Measurements from ENCODE around the gene FAM47E. TPM values are rescaled to one million over a fixed set of nuclear protein-coding genes. Genes with fewer than 3 reads are reported as not detected.
A peak's percentile ranks its signal among the peaks of the same experiment; 100 is the strongest.

Gene FAM47E, protein sequence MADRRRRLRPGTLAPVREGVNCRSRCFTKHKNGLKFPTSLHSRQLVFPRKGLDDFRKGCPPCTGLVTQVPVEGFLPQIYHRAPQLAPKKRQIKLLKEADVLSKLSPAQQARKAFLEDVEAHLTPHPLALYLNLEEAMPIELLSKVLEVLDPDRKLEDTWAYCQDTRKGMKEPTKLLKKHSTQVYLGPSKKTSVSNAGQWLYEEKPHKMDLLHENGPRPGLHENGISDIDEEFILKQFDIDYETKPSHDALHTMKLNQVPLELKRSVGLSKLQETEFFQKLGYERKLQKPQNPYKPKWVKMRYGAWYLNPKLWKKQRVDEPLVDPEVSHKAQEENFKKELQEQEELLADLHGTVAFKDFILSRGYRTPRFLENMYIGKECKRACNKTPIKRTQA
- total RNA-seq: 1.0 TPM
- under 1 TPM in 1 of 4 donors, not detected in 3; 0.57 TPM for polyA plus RNA-seq

DNA sequence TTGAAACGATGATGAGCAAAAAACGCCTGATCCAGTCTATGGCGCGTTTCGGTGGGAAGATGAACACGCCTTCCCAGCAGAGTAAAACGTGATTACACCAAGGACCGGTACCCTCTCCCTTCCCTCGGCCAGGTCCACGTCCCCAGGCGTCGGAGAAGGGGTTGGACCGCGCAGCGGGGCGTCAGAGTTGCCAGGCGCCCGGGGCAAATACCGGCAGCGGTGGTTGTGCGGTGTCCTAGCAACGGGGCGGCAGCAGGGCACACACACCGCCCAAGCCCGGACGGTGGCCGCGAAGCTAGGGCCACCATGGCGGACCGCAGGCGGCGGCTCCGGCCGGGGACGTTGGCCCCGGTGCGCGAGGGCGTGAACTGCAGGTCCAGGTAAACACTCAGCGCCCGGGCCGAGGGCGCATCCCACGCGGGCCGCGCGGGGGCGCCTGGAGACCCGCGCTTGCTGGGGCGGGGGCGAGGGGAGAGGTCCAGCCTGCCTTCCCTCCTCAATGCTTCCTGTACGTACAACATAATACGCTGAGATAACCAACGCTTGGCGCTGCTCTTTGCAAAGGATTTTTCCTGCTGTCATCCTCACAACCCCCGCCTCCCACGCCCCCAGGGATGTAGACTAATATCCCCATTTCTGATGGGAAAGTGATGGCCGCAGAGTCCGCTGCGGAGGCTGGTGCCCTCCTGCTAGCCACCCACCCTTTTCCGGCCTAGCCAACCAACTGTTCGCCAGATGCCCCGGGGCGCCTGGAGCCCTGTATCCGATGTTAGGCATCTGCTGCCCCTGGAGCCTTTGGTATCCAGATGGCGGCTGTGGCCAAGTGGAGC is at the start of gene FAM47E:
TSS of gene FAM47E (plus strand) at position 281 of the 830 bp plus-strand sequence. CDS start at position 307, 26 bp downstream.
- ATAC-seq (ENCODE audit: low read depth in 2 of 2) (peak; percentile 34 to 40), DNase-seq (peak in 1 of 3 donors; percentile 11)
- Histone ChIP-seq H3K27ac (ENCODE audit: insufficient read depth, low read length, poor library complexity, severe bottlenecking) (no peak within 1 kb of the TSS), H3K4me3 (ENCODE audit: low read depth, low read length) (no peak within 1 kb of the TSS), H3K27me3 (ENCODE audit: control insufficient read depth, insufficient read depth, low read length) (peaks cover 27% of the 10 kb centered on the region), H3K9me3 (ENCODE audit: control insufficient read depth in 2 of 2, low read length in 2 of 2) (no peaks in the 10 kb centered on the region), H3K4me1 (ENCODE audit: control insufficient read depth, insufficient read depth, low read length, poor library complexity, severe bottlenecking) (peaks cover 7% of the 10 kb centered on the region), H3K36me3 (ENCODE audit: control insufficient read depth, insufficient read depth, low read length) (no peaks in the 10 kb centered on the region)
- H3K4me1 Mint-ChIP-seq: peaks cover 0 to 9% (median 5%) of the 10 kb centered on the region in 4 donors
- no peaks in the 10 kb centered on the region for H3K36me3 Mint-ChIP-seq
- no peak within 1 kb of the TSS for H3K27ac Mint-ChIP-seq
- peak within 1 kb of the TSS in 3 of 4 donors; percentile 21 to 73 (median 69) for H3K4me3 Mint-ChIP-seq
- H3K27me3 Mint-ChIP-seq: peaks cover 86% of the 10 kb centered on the region
- peaks cover 0 to 3% (median 0%) of the 10 kb centered on the region in 7 donors for H3K9me3 Mint-ChIP-seq

DNA sequence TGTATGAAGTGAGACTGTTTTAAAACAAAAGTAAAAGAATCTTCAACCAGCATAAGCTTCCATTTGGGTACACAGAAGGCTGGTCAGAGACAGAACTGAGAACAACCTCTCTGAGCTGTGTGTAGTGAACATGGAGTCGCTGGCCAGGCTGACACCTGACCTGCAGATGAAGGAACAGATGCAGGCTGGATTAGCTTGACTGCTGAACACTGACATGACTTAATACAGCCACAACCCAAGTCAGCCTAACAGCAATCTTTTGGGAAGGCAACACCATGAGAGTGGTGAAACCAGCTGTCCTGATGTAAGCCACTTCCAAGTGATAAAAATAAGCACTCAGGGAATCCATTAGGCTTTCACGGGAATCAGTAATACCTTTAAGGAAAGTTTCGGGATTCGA is 48.0 kb upstream of the FAM47E start:
- no peaks in the 10 kb centered on the region for H3K27me3 ChIP-seq (ENCODE audit: control insufficient read depth, insufficient read depth, low read length)
- DNase-seq: no peak
- H3K36me3 ChIP-seq (ENCODE audit: control insufficient read depth, insufficient read depth, low read length): no peaks in the 10 kb centered on the region
- peaks cover 9% of the 10 kb centered on the region for H3K4me1 ChIP-seq (ENCODE audit: control insufficient read depth, insufficient read depth, low read length, poor library complexity, severe bottlenecking)
- ATAC-seq (ENCODE audit: low read depth in 2 of 2): no peak
- Mint-ChIP-seq H3K4me1 (peaks cover 14 to 42% (median 40%) of the 10 kb centered on the region in 4 donors), H3K4me3 (no peak overlapping the region), H3K27me3 (no peaks in the 10 kb centered on the region), H3K9me3 (no peaks in the 10 kb centered on the region), H3K36me3 (no peaks in the 10 kb centered on the region), H3K27ac (no peak overlapping the region)
- no peak overlapping the region for H3K27ac ChIP-seq (ENCODE audit: insufficient read depth, low read length, poor library complexity, severe bottlenecking)
- no peak overlapping the region for H3K4me3 ChIP-seq (ENCODE audit: low read depth, low read length)
- no peaks in the 10 kb centered on the region for H3K9me3 ChIP-seq (ENCODE audit: control insufficient read depth in 2 of 2, low read length in 2 of 2)

DNA sequence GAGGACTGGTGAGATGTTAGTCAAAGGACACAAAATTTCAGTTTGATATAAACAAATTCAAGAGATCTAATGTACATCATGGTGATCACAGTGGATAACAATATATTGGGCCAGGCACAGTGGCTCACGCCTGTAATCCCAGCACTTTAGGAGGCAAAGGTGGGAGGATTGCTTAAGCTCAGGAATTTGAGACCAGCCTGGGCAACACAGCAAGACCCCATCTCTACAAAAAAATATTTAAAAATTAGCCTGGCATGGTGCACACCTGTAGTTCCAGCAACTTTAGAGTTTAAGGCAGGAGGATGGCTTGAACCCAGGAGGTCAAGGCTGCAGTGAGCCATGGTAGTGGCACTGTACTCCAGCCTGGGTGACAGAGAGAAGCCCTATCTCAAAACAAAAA is 46.6 kb upstream of the FAM47E start:
- Mint-ChIP-seq H3K4me3 (no peak overlapping the region), H3K27ac (no peak overlapping the region), H3K4me1 (peaks cover 11 to 38% (median 36%) of the 10 kb centered on the region in 4 donors)

DNA sequence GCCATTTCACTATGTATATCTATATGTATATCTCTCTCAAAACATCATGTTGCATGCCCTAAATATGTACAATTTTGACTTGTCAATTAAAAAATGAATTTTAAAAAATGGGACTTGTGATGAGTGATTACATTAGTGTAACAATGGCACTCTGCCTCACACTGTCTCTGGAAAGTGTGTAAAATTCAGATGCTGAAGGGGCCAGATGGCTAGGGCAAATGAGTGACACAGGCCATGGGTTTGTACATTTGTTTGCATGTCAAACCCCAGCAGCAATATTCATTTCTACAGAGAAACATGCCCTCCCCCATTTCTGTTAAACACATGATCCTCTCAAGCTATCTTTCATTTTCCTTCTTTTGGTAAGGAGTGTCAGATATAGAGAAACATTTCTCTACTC is 46.0 kb upstream of the FAM47E start:
- Mint-ChIP-seq H3K9me3 (no peaks in the 10 kb centered on the region), H3K4me1 (peaks cover 11 to 37% (median 36%) of the 10 kb centered on the region in 4 donors), H3K27me3 (no peaks in the 10 kb centered on the region), H3K36me3 (no peaks in the 10 kb centered on the region), H3K4me3 (no peak overlapping the region), H3K27ac (no peak overlapping the region)
- no peaks in the 10 kb centered on the region for H3K4me1 ChIP-seq (ENCODE audit: control insufficient read depth, insufficient read depth, low read length, poor library complexity, severe bottlenecking)
- H3K27me3 ChIP-seq (ENCODE audit: control insufficient read depth, insufficient read depth, low read length): no peaks in the 10 kb centered on the region
- H3K4me3 ChIP-seq (ENCODE audit: low read depth, low read length): no peak overlapping the region
- no peaks in the 10 kb centered on the region for H3K36me3 ChIP-seq (ENCODE audit: control insufficient read depth, insufficient read depth, low read length)
- DNase-seq: no peak
- H3K9me3 ChIP-seq (ENCODE audit: control insufficient read depth in 2 of 2, low read length in 2 of 2): no peaks in the 10 kb centered on the region
- no peak overlapping the region for H3K27ac ChIP-seq (ENCODE audit: insufficient read depth, low read length, poor library complexity, severe bottlenecking)
- ATAC-seq (ENCODE audit: low read depth in 2 of 2): no peak

More for the DNA sequence above, 46.6 kb upstream of the FAM47E start:
- Histone ChIP-seq H3K4me3 (ENCODE audit: low read depth, low read length) (no peak overlapping the region), H3K27ac (ENCODE audit: insufficient read depth, low read length, poor library complexity, severe bottlenecking) (no peak overlapping the region), H3K27me3 (ENCODE audit: control insufficient read depth, insufficient read depth, low read length) (no peaks in the 10 kb centered on the region), H3K9me3 (ENCODE audit: control insufficient read depth in 2 of 2, low read length in 2 of 2) (no peaks in the 10 kb centered on the region), H3K36me3 (ENCODE audit: control insufficient read depth, insufficient read depth, low read length) (no peaks in the 10 kb centered on the region), H3K4me1 (ENCODE audit: control insufficient read depth, insufficient read depth, low read length, poor library complexity, severe bottlenecking) (peaks cover 1% of the 10 kb centered on the region)
- no peaks in the 10 kb centered on the region for H3K36me3 Mint-ChIP-seq
- no peaks in the 10 kb centered on the region for H3K27me3 Mint-ChIP-seq
- ATAC-seq (ENCODE audit: low read depth in 2 of 2) (no peak), DNase-seq (no peak)
- no peaks in the 10 kb centered on the region for H3K9me3 Mint-ChIP-seq

DNA sequence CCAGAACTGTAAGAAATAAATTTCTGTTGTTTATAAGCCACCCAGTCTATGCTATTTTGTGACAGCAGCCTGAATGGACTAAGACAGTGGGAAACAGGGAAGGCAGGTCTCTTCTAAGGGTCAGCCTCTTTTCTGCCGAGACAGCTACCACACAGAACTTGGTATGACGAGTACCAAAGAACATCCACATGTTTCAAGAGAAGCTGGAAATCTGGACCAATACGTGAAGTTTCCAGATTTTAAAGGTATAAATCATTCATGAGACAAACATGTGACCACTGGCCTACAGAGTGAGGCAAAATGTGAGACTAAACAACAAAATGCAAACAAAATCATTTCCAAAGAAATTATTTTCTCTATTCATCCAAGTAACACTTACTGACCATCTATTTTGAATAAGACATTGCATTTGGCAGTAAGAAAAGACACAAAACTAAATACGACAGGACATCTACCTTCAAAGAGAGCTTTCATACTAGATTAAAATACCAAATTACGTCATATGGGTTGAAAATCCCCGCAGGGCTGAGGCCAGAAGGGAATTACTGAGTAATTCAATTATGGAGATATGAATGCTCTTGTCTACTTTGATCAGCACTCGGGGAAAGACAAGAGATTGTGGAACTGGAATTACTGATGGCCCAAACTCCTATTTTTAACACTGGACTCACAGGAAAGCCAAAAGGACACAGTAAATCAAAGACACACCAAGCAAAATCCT is 45.1 kb upstream of the FAM47E start:
- no peaks in the 10 kb centered on the region for H3K9me3 Mint-ChIP-seq
- H3K36me3 Mint-ChIP-seq: no peaks in the 10 kb centered on the region
- H3K27me3 Mint-ChIP-seq: no peaks in the 10 kb centered on the region
- H3K36me3 ChIP-seq (ENCODE audit: control insufficient read depth, insufficient read depth, low read length): no peaks in the 10 kb centered on the region
- H3K27me3 ChIP-seq (ENCODE audit: control insufficient read depth, insufficient read depth, low read length): no peaks in the 10 kb centered on the region
- no peak overlapping the region for H3K27ac Mint-ChIP-seq
- H3K9me3 ChIP-seq (ENCODE audit: control insufficient read depth in 2 of 2, low read length in 2 of 2): no peaks in the 10 kb centered on the region
- no peak overlapping the region for H3K4me3 Mint-ChIP-seq
- no peaks in the 10 kb centered on the region for H3K4me1 ChIP-seq (ENCODE audit: control insufficient read depth, insufficient read depth, low read length, poor library complexity, severe bottlenecking)
- no peak for DNase-seq
- H3K4me3 ChIP-seq (ENCODE audit: low read depth, low read length): no peak overlapping the region
- H3K4me1 Mint-ChIP-seq: peaks cover 8 to 39% (median 36%) of the 10 kb centered on the region in 4 donors
- no peak overlapping the region for H3K27ac ChIP-seq (ENCODE audit: insufficient read depth, low read length, poor library complexity, severe bottlenecking)
- no peak for ATAC-seq (ENCODE audit: low read depth in 2 of 2)

DNA sequence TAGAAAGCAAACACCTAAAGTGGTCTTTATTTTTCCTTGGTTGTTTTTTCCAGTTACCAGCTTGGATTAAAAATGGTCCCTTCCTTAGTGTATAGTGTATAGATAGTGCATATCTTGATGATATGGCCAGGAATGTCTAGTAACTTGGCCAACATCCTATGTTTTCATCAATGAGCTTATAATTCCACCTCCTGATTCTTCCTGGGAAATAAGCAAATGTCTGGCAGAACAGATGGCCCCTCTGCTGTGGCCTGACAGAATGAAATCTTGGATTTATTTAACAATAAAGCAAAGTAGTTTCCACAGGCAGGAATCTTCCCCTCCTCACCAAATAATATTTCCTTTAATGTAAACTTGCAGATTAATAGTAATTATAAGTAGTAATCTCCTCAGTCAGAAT is 44.0 kb upstream of the FAM47E start:
- Mint-ChIP-seq H3K4me3 (no peak overlapping the region), H3K36me3 (no peaks in the 10 kb centered on the region), H3K27me3 (no peaks in the 10 kb centered on the region), H3K27ac (peak overlapping the region in 1 of 3 donors; percentile 48), H3K4me1 (peaks cover 13 to 49% (median 45%) of the 10 kb centered on the region in 4 donors), H3K9me3 (no peaks in the 10 kb centered on the region)
- no peaks in the 10 kb centered on the region for H3K9me3 ChIP-seq (ENCODE audit: control insufficient read depth in 2 of 2, low read length in 2 of 2)
- ATAC-seq (ENCODE audit: low read depth in 2 of 2) (no peak), DNase-seq (no peak)
- no peaks in the 10 kb centered on the region for H3K27me3 ChIP-seq (ENCODE audit: control insufficient read depth, insufficient read depth, low read length)
- H3K4me3 ChIP-seq (ENCODE audit: low read depth, low read length): no peak overlapping the region
- H3K27ac ChIP-seq (ENCODE audit: insufficient read depth, low read length, poor library complexity, severe bottlenecking): no peak overlapping the region
- no peaks in the 10 kb centered on the region for H3K36me3 ChIP-seq (ENCODE audit: control insufficient read depth, insufficient read depth, low read length)
- peaks cover 7% of the 10 kb centered on the region for H3K4me1 ChIP-seq (ENCODE audit: control insufficient read depth, insufficient read depth, low read length, poor library complexity, severe bottlenecking)

DNA sequence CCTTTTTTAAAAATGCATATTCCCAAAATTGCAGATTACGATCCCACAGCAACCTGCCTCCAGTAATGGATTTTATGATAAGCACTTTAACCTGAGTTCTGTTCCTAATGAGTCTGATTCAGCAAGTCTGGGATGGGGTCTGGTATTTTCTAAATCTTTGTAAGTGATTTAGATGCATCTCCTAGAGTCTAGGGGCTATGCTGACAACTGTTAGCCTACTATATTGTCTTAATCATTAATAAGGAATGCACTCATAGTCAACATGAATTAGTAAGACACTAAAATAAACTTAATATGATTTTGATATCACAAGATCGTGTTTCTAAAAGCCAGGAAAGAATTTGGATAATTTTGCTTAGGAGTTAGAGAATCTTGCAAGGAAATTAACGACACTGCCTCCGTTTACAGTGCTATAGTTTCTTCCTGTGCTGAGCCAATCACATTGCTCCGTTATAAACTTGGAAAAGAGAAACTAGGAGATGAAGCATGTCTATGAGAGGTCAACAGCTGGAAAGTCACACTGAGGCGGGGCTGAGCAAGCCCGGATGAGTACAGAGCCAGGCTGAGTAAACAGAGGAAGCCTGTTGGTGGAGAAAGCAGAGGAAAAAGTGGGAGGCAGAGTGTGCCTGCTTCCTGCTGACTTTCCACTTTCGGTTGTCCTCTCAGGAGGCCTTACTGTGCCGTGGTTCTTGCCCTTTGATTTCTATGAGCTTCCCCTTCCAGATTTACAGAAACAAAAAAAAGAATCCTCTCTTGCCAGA is 43.3 kb upstream of the FAM47E start:
- H3K9me3 ChIP-seq (ENCODE audit: control insufficient read depth in 2 of 2, low read length in 2 of 2): no peaks in the 10 kb centered on the region
- no peak for DNase-seq
- no peak for ATAC-seq (ENCODE audit: low read depth in 2 of 2)

More for the DNA sequence above, 43.3 kb upstream of the FAM47E start:
- no peaks in the 10 kb centered on the region for H3K36me3 ChIP-seq (ENCODE audit: control insufficient read depth, insufficient read depth, low read length)
- Mint-ChIP-seq H3K27me3 (no peaks in the 10 kb centered on the region), H3K4me3 (no peak overlapping the region), H3K36me3 (no peaks in the 10 kb centered on the region), H3K9me3 (no peaks in the 10 kb centered on the region), H3K4me1 (peaks cover 17 to 55% (median 50%) of the 10 kb centered on the region in 4 donors), H3K27ac (peak overlapping the region in 2 of 3 donors; percentile 21 to 48)
- peaks cover 7% of the 10 kb centered on the region for H3K4me1 ChIP-seq (ENCODE audit: control insufficient read depth, insufficient read depth, low read length, poor library complexity, severe bottlenecking)
- H3K27ac ChIP-seq (ENCODE audit: insufficient read depth, low read length, poor library complexity, severe bottlenecking): no peak overlapping the region
- H3K4me3 ChIP-seq (ENCODE audit: low read depth, low read length): no peak overlapping the region
- no peaks in the 10 kb centered on the region for H3K27me3 ChIP-seq (ENCODE audit: control insufficient read depth, insufficient read depth, low read length)
